Muscle layer of duodenum (tissue), 2 donors: ENCODE results near the gene MMADHC.
A peak's percentile ranks its signal among the peaks of the same experiment; 100 is the strongest.

Experiments used
- H3K27ac ChIP-seq: one replicate; pipeline ENCODE4 v1.7.0; 2013; ENCODE audit warnings: mild to moderate bottlenecking, low read length
- H3K27me3 ChIP-seq: one replicate; pipeline ENCODE4 v1.7.0; 2013; ENCODE audit warnings: low read depth, mild to moderate bottlenecking, control low read depth, low read length
- H3K36me3 ChIP-seq, 2 donors: one replicate each; pipeline ENCODE4 v1.7.0; 2013; ENCODE audit warnings: low read length in 2 of 2, control low read depth in 1 of 2, mild to moderate bottlenecking in 1 of 2; ENCODE audit not compliant: insufficient read depth in 2 of 2, control insufficient read depth in 1 of 2
- H3K4me1 ChIP-seq, 2 donors: one replicate each; pipeline ENCODE4 v1.7.0; 2013; ENCODE audit warnings: low read length in 2 of 2, mild to moderate bottlenecking in 2 of 2, control low read depth in 1 of 2, moderate library complexity in 1 of 2; ENCODE audit not compliant: insufficient read depth in 2 of 2, control insufficient read depth in 1 of 2
- H3K4me3 ChIP-seq, 2 donors: one replicate each; pipeline ENCODE4 v1.7.0; 2013; ENCODE audit warnings: low read length in 2 of 2, low read depth in 1 of 2, mild to moderate bottlenecking in 1 of 2
- H3K9me3 ChIP-seq, 2 donors: one replicate each; pipeline ENCODE4 v1.7.0; 2013; ENCODE audit warnings: low read length in 2 of 2, control low read depth in 1 of 2, mild to moderate bottlenecking in 1 of 2; ENCODE audit not compliant: control insufficient read depth in 1 of 2
- donor health status: healthy.

Gene MMADHC

GRCh38 chr2:149612122-149612521 lies 24.5 kb upstream of the MMADHC start:
- Histone ChIP-seq H3K27me3 (no peaks in the 10 kb centered on the region), H3K4me3 (no peak overlapping the region), H3K36me3 (no peaks in the 10 kb centered on the region), H3K27ac (no peak overlapping the region), H3K4me1 (no peaks in the 10 kb centered on the region), H3K9me3 (no peaks in the 10 kb centered on the region)

GRCh38 chr2:149611100-149611820 lies 23.7 kb upstream of the MMADHC start:
- Histone ChIP-seq H3K27me3 (no peaks in the 10 kb centered on the region), H3K4me3 (no peak overlapping the region), H3K9me3 (no peaks in the 10 kb centered on the region), H3K4me1 (no peaks in the 10 kb centered on the region), H3K27ac (no peak overlapping the region), H3K36me3 (no peaks in the 10 kb centered on the region)

- Histone ChIP-seq H3K4me1 (no peaks in the 10 kb centered on the region), H3K27ac (no peak overlapping the region), H3K9me3 (no peaks in the 10 kb centered on the region), H3K4me3 (no peak overlapping the region), H3K36me3 (no peaks in the 10 kb centered on the region), H3K27me3 (no peaks in the 10 kb centered on the region)
Observed at GRCh38 chr2:149606251-149606811, 18.8 kb upstream of the MMADHC start.

GRCh38 chr2:149603248-149603647 lies 15.7 kb upstream of the MMADHC start:
- H3K36me3 ChIP-seq = no peaks in the 10 kb centered on the region
- H3K9me3 ChIP-seq = no peaks in the 10 kb centered on the region
- H3K4me3 ChIP-seq = no peak overlapping the region
- no peaks in the 10 kb centered on the region for H3K27me3 ChIP-seq
- no peaks in the 10 kb centered on the region for H3K4me1 ChIP-seq
- H3K27ac ChIP-seq = no peak overlapping the region

- Histone ChIP-seq H3K4me3 (no peak overlapping the region), H3K27ac (no peak overlapping the region), H3K27me3 (no peaks in the 10 kb centered on the region), H3K4me1 (peaks cover 0 to 4% of the 10 kb centered on the region in 2 donors), H3K9me3 (no peaks in the 10 kb centered on the region), H3K36me3 (no peaks in the 10 kb centered on the region)
Observed at GRCh38 chr2:149601141-149601796, 13.7 kb upstream of the MMADHC start.

GRCh38 chr2:149597668-149598326 lies 10.2 kb upstream of the MMADHC start:
- Histone ChIP-seq H3K4me1 (peaks cover 0 to 4% of the 10 kb centered on the region in 2 donors), H3K27me3 (no peaks in the 10 kb centered on the region), H3K36me3 (no peaks in the 10 kb centered on the region), H3K27ac (no peak overlapping the region), H3K4me3 (peak overlapping the region; percentile 37 to 52), H3K9me3 (no peaks in the 10 kb centered on the region)

GRCh38 chr2:149597050-149597667 lies 9.6 kb upstream of the MMADHC start:
- no peaks in the 10 kb centered on the region for H3K36me3 ChIP-seq
- no peak overlapping the region for H3K27ac ChIP-seq
- no peaks in the 10 kb centered on the region for H3K27me3 ChIP-seq
- no peaks in the 10 kb centered on the region for H3K9me3 ChIP-seq
- H3K4me1 ChIP-seq = peaks cover 0 to 4% of the 10 kb centered on the region in 2 donors
- H3K4me3 ChIP-seq = no peak overlapping the region

GRCh38 chr2:149596471-149596870 lies 8.9 kb upstream of the MMADHC start:
- Histone ChIP-seq H3K27me3 (no peaks in the 10 kb centered on the region), H3K9me3 (no peaks in the 10 kb centered on the region), H3K4me3 (no peak overlapping the region), H3K36me3 (no peaks in the 10 kb centered on the region), H3K4me1 (peaks cover 0 to 4% of the 10 kb centered on the region in 2 donors), H3K27ac (no peak overlapping the region)

GRCh38 chr2:149595056-149595963 lies 7.7 kb upstream of the MMADHC start:
- Histone ChIP-seq H3K36me3 (no peaks in the 10 kb centered on the region), H3K9me3 (no peaks in the 10 kb centered on the region), H3K27ac (no peak overlapping the region), H3K4me3 (no peak overlapping the region), H3K4me1 (peaks cover 0 to 4% of the 10 kb centered on the region in 2 donors), H3K27me3 (no peaks in the 10 kb centered on the region)

GRCh38 chr2:149594411-149594810 lies 6.8 kb upstream of the MMADHC start:
- peaks cover 0 to 4% of the 10 kb centered on the region in 2 donors for H3K4me1 ChIP-seq
- H3K27me3 ChIP-seq = no peaks in the 10 kb centered on the region
- no peaks in the 10 kb centered on the region for H3K36me3 ChIP-seq
- H3K4me3 ChIP-seq = no peak overlapping the region
- no peak overlapping the region for H3K27ac ChIP-seq
- no peaks in the 10 kb centered on the region for H3K9me3 ChIP-seq
